ENCODE results near the gene DLG2.

DNA sequence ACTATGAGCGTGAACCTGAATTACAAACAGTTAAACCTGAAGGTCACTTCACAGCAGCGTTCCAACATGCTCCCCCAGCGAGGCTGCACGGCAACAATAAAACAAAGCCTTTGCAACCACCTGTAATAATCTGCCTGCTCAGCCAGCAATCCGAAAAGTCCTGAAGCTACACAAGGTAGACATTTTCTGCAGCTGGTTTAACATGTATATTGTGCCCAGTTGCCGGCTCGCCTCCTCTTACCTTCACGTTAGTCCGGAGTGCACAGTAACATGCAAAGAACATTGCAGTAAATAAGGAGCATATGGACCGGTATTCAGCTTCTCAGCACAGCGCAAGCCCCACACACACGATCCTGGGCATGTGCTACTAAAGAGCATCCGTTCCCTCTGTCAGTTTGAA lies 704.3 kb downstream of the DLG2 start:
- TF ChIP-seq, protein P1, sequence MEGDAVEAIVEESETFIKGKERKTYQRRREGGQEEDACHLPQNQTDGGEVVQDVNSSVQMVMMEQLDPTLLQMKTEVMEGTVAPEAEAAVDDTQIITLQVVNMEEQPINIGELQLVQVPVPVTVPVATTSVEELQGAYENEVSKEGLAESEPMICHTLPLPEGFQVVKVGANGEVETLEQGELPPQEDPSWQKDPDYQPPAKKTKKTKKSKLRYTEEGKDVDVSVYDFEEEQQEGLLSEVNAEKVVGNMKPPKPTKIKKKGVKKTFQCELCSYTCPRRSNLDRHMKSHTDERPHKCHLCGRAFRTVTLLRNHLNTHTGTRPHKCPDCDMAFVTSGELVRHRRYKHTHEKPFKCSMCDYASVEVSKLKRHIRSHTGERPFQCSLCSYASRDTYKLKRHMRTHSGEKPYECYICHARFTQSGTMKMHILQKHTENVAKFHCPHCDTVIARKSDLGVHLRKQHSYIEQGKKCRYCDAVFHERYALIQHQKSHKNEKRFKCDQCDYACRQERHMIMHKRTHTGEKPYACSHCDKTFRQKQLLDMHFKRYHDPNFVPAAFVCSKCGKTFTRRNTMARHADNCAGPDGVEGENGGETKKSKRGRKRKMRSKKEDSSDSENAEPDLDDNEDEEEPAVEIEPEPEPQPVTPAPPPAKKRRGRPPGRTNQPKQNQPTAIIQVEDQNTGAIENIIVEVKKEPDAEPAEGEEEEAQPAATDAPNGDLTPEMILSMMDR (IDR thresholded peaks at IDR 0.05), result no peak
- no peak for TF ChIP-seq POLR2A (IDR thresholded peaks at IDR 0.05)
